HL-60 (cell line): ENCODE data around the gene SLC30A3.

Experiments
- DNase-seq, 2 experiments: peaks; one replicate each; pipeline ENCODE4 v3.0.0-alpha.2; 2010 to 2020; ENCODE audit warnings: low read depth in 1 of 2, low spot score in 1 of 2
- H3K27ac ChIP-seq: fragments of 250-450 bp; sonication (Bioruptor Pico); replicated peaks from 2 replicates; pipeline ENCODE4 v1.5.1; 2020; ENCODE audit warnings: mild to moderate bottlenecking, moderate library complexity
- H3K27me3 ChIP-seq: fragments of 250-450 bp; sonication (Bioruptor Pico); 2 replicates; pipeline ENCODE4 v1.5.1; 2021; ENCODE audit warnings: mild to moderate bottlenecking, moderate library complexity; ENCODE audit not compliant: insufficient read depth, poor library complexity, severe bottlenecking
- H3K4me3 ChIP-seq: replicated peaks from 2 replicates; pipeline ENCODE4 v1.5.1; 2011; ENCODE audit warnings: mild to moderate bottlenecking, control low read depth, low read length; ENCODE audit not compliant: insufficient read depth
- GABPA ChIP-seq: IDR thresholded peaks from 2 replicates; pipeline ENCODE4 v1.6.1; 2012; ENCODE audit warnings: low read depth
- POLR2AphosphoS5 ChIP-seq: IDR thresholded peaks from 2 replicates; pipeline ENCODE4 v1.6.1; 2012; ENCODE audit warnings: low read depth
- SPI1 ChIP-seq: IDR thresholded peaks from 2 replicates; pipeline ENCODE4 v1.6.1; 2012; ENCODE audit warnings: low read depth, mild to moderate bottlenecking, borderline replicate concordance
- TF ChIP-seq, protein P1 (sequence below): IDR thresholded peaks from one replicate; pipeline ENCODE4 v1.5.1; 2011; ENCODE audit warnings: low read length, control low read depth, inconsistent platforms; ENCODE audit not compliant: insufficient read depth
- TF ChIP-seq, protein P2 (sequence below): IDR thresholded peaks from 2 replicates; pipeline ENCODE4 v1.6.1; 2012; ENCODE audit warnings: low read depth; ENCODE audit not compliant: insufficient replicate concordance

Gene SLC30A3

DNA sequence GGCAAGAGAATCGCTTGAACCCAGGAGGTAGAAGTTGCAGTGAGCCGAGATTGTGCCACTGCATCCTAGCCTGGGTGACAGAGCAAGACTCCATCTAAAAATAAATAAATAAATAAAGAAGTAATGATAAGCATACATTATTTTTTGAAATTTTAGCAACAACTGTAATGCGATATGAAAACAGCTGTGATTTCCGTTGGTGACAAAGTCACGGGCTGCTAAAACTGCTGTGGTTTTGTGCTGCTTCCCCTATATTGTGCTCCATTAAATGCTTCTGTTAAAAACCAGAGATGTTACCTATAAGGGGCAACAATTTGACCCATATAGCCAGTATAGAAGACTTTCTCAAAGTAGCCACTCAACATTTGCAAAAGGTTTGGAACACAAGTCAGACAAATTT lies 27.7 kb upstream of the SLC30A3 start:
- H3K27me3 ChIP-seq = peaks cover 2% of the 10 kb centered on the region
- no peak overlapping the region for H3K27ac ChIP-seq
- no peak overlapping the region for H3K4me3 ChIP-seq

DNA sequence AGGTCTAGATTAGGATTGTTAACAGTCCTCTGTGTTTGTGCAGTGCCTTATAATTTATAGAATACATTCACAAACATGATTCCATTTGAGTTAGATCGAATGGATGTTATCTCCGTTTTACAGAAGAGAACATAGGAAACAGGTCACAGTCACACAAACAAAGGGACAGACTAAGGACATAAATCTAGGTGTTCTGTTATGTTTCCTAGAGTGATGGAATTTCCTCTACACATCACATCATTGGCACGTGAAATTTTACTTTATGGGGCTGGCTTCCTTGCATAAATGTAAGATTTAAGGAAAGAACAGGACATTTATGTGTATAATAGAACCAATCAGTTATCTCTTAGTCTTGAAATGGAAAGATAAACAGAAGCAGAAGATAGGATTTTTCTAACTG lies 25.8 kb upstream of the SLC30A3 start:
- TF ChIP-seq POLR2AphosphoS5 (no peak), SPI1 (no peak), GABPA (no peak)
- TF ChIP-seq, protein P1, sequence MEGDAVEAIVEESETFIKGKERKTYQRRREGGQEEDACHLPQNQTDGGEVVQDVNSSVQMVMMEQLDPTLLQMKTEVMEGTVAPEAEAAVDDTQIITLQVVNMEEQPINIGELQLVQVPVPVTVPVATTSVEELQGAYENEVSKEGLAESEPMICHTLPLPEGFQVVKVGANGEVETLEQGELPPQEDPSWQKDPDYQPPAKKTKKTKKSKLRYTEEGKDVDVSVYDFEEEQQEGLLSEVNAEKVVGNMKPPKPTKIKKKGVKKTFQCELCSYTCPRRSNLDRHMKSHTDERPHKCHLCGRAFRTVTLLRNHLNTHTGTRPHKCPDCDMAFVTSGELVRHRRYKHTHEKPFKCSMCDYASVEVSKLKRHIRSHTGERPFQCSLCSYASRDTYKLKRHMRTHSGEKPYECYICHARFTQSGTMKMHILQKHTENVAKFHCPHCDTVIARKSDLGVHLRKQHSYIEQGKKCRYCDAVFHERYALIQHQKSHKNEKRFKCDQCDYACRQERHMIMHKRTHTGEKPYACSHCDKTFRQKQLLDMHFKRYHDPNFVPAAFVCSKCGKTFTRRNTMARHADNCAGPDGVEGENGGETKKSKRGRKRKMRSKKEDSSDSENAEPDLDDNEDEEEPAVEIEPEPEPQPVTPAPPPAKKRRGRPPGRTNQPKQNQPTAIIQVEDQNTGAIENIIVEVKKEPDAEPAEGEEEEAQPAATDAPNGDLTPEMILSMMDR = no peak

More for the DNA sequence above, 27.7 kb upstream of the SLC30A3 start:
- TF ChIP-seq SPI1 (no peak), POLR2AphosphoS5 (no peak), GABPA (no peak)
- TF ChIP-seq, protein P2, sequence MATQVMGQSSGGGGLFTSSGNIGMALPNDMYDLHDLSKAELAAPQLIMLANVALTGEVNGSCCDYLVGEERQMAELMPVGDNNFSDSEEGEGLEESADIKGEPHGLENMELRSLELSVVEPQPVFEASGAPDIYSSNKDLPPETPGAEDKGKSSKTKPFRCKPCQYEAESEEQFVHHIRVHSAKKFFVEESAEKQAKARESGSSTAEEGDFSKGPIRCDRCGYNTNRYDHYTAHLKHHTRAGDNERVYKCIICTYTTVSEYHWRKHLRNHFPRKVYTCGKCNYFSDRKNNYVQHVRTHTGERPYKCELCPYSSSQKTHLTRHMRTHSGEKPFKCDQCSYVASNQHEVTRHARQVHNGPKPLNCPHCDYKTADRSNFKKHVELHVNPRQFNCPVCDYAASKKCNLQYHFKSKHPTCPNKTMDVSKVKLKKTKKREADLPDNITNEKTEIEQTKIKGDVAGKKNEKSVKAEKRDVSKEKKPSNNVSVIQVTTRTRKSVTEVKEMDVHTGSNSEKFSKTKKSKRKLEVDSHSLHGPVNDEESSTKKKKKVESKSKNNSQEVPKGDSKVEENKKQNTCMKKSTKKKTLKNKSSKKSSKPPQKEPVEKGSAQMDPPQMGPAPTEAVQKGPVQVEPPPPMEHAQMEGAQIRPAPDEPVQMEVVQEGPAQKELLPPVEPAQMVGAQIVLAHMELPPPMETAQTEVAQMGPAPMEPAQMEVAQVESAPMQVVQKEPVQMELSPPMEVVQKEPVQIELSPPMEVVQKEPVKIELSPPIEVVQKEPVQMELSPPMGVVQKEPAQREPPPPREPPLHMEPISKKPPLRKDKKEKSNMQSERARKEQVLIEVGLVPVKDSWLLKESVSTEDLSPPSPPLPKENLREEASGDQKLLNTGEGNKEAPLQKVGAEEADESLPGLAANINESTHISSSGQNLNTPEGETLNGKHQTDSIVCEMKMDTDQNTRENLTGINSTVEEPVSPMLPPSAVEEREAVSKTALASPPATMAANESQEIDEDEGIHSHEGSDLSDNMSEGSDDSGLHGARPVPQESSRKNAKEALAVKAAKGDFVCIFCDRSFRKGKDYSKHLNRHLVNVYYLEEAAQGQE = no peak
- TF ChIP-seq, protein P1 = no peak
- DNase-seq = no peak

DNA sequence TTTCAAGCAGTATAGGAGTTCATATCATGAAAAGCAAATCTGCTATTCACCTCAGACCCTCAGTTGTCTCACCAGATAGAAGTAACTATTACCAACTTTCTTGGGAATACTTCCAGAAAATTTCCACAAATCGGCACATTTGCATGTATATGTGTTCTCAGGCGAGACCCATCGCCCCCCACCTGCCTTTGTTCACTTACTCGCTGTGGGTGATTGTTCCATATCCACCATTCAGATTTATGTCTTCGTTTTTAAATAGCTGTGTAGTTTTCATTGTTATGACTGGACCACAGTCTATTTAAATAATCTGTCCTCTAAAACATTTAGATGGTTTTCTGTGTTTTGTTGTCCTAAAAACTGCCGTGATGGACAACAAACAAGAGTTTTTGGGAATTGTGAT lies 22.6 kb upstream of the SLC30A3 start:
- Histone ChIP-seq H3K27me3 (no peaks in the 10 kb centered on the region), H3K27ac (no peak overlapping the region), H3K4me3 (no peak overlapping the region)
- no peak for DNase-seq
- TF ChIP-seq GABPA (no peak), POLR2AphosphoS5 (no peak), SPI1 (no peak)
- TF ChIP-seq, protein P2 = no peak
- TF ChIP-seq, protein P1 = no peak

More for the DNA sequence above, 25.8 kb upstream of the SLC30A3 start:
- no peak overlapping the region for H3K4me3 ChIP-seq
- no peak for DNase-seq
- H3K27ac ChIP-seq = no peak overlapping the region
- H3K27me3 ChIP-seq = peaks cover 2% of the 10 kb centered on the region

DNA sequence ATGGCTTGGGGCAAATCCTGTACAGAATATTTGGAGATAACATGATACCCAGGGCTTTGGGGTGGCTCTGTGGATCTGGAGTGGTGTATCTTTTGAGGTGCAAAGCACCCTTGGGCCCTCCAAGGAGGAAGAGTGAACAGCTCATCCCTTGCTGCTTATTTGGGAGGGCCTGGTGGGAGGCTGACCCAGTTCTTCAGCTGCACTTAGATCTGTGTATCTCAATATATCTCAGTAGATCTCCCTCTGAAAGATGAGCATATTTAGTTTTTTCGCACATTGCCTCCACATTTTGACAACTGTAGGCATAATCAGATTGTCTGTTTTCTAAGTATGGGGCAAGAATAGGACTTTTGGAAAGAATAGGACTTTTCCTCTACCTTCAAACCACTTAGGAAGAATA lies 22.1 kb upstream of the SLC30A3 start:
- no peak for DNase-seq
- Histone ChIP-seq H3K27ac (no peak overlapping the region), H3K4me3 (no peak overlapping the region), H3K27me3 (no peaks in the 10 kb centered on the region)
- TF ChIP-seq SPI1 (no peak), POLR2AphosphoS5 (no peak), GABPA (no peak)
- TF ChIP-seq, protein P2 = no peak
- TF ChIP-seq, protein P1 = no peak
